NT2/D1 (cell line): Measurements from ENCODE around the gene PRKRIP1.

Source experiments
- YY1 ChIP-seq: IDR thresholded peaks from 2 replicates; pipeline ENCODE4 v1.6.1; 2011; ENCODE audit not compliant: insufficient read length, insufficient read depth
- ZNF274 ChIP-seq: IDR thresholded peaks from 2 replicates; pipeline ENCODE4 v1.6.1; 2011; ENCODE audit warnings: mild to moderate bottlenecking, low read depth, low read length

GRCh38 chr7:102444961-102445673 lies 49.0 kb downstream of the PRKRIP1 start:
- TF ChIP-seq ZNF274 (no peak), YY1 (no peak)
